GM18909 (cell line): ENCODE results near the gene GPR62.

Experiments
- ATAC-seq: cut with Tn5 transposase; IDR thresholded peaks from one replicate; pipeline ENCODE4 v1.9.1; 2021; ENCODE audit warnings: mild to moderate bottlenecking; ENCODE audit not compliant: unreplicated experiment, poor library complexity

Gene GPR62

GRCh38 chr3:51953445-51953844 is 1.7 kb upstream of the GPR62 start:
- ATAC-seq = no peak

GRCh38 chr3:51954105-51954504 is 1.1 kb upstream of the GPR62 start:
- no peak for ATAC-seq

GRCh38 chr3:51954713-51955112 is 468 bp upstream of the GPR62 start:
- no peak for ATAC-seq

GRCh38 chr3:51955893-51956770 is 951 bp downstream of the GPR62 start:
- ATAC-seq = peak; percentile 44

- ATAC-seq = no peak
Measured at GRCh38 chr3:51957520-51958205, 2.5 kb downstream of the GPR62 start.

GRCh38 chr3:51958603-51959521 is 3.7 kb downstream of the GPR62 start:
- no peak for ATAC-seq

GRCh38 chr3:51959651-51960050 is 4.5 kb downstream of the GPR62 start:
- no peak for ATAC-seq

GRCh38 chr3:51960386-51960785 is 5.2 kb downstream of the GPR62 start:
- no peak for ATAC-seq

GRCh38 chr3:51961011-51961410 is 5.8 kb downstream of the GPR62 start:
- no peak for ATAC-seq

- no peak for ATAC-seq
Measured at GRCh38 chr3:51961602-51962569, 6.7 kb downstream of the GPR62 start.

GRCh38 chr3:51962854-51963530 is 7.8 kb downstream of the GPR62 start:
- no peak for ATAC-seq

- no peak for ATAC-seq
Measured at GRCh38 chr3:51963951-51964451, 8.8 kb downstream of the GPR62 start.

- no peak for ATAC-seq
Measured at GRCh38 chr3:51964521-51964920, 9.3 kb downstream of the GPR62 start.

GRCh38 chr3:51966016-51966415 is 10.8 kb downstream of the GPR62 start:
- no peak for ATAC-seq

GRCh38 chr3:51966486-51966885 is 11.3 kb downstream of the GPR62 start:
- no peak for ATAC-seq

GRCh38 chr3:51966922-51967383 is 11.8 kb downstream of the GPR62 start:
- ATAC-seq = peak; percentile 34

GRCh38 chr3:51967384-51968169 is 12.4 kb downstream of the GPR62 start, which contains the start of gene PCBP4:
TSS of gene PCBP4 (minus strand) at chr3:51967454. CDS start at chr3:51961240, 6,214 bp downstream.
- ATAC-seq = peak; percentile 46
